Calu3 (cell line): ENCODE results near the gene ACACA. TPM values are rescaled to one million over a fixed set of nuclear protein-coding genes. Genes with fewer than 3 reads are reported as not detected.
A peak's percentile ranks its signal among the peaks of the same experiment; 100 is the strongest.
"Not testable (repeated sequence)": the region's sequence is repeated elsewhere in the genome, so short reads cannot be mapped to it uniquely, and the experiment has no call there.

ENCODE experiments used
- BruUV-seq: library from RNA; stranded (reverse); fragments of 400-500 nt; replicated peaks from 2 replicates; lab custom pipeline; 2021; lab: Mats Ljungman, UMichigan
- CTCF ChIA-PET: fragments of 300-600 bp; sonication (Branson Sonifier 250); formaldehyde crosslinking; loops from one replicate; lab custom pipeline; 2022; ENCODE audit warnings: antibody characterized with exemption; lab: Charles Lee
- DNase-seq: peaks from one replicate; pipeline ENCODE4 v3.0.0; 2022
- H3K27ac Mint-ChIP-seq: one replicate; pipeline ENCODE4 v1.8.0; 2022; ENCODE audit warnings: mixed read lengths; ENCODE audit not compliant: unreplicated experiment
- H3K27me3 Mint-ChIP-seq: one replicate; pipeline ENCODE4 v1.8.0; 2022; ENCODE audit warnings: mixed read lengths; ENCODE audit not compliant: unreplicated experiment
- H3K36me3 Mint-ChIP-seq: one replicate; pipeline ENCODE4 v1.8.0; 2022; ENCODE audit warnings: mild to moderate bottlenecking, moderate library complexity, mixed read lengths; ENCODE audit not compliant: insufficient read depth, unreplicated experiment
- H3K4me1 Mint-ChIP-seq: one replicate; pipeline ENCODE4 v1.8.0; 2022; ENCODE audit warnings: mild to moderate bottlenecking, low read depth, mixed read lengths; ENCODE audit not compliant: unreplicated experiment
- H3K4me3 Mint-ChIP-seq: one replicate; pipeline ENCODE4 v1.8.0; 2022; ENCODE audit warnings: mild to moderate bottlenecking, low read depth, moderate library complexity, mixed read lengths; ENCODE audit not compliant: unreplicated experiment
- H3K9me3 Mint-ChIP-seq: one replicate; pipeline ENCODE4 v1.8.0; 2022; ENCODE audit warnings: low read depth, mixed read lengths; ENCODE audit not compliant: unreplicated experiment
- intact Hi-C: fragments of 100-400 bp; cut with micrococcal nuclease; formaldehyde crosslinking; loops from one replicate; pipeline ENCODE4 v1.10.0; 2022; ENCODE audit not compliant: unreplicated experiment
- total RNA-seq: library from RNA; stranded (reverse); gene quantifications from 2 replicates; pipeline ENCODE4 v1.2.3, GENCODE V29; 2022
- TF ChIP-seq, protein P1 (sequence below): fragments of 200-600 bp; IDR thresholded peaks from one replicate; pipeline ENCODE4 v1.8.0; 2022; ENCODE audit warnings: antibody characterized with exemption; ENCODE audit not compliant: unreplicated experiment

Gene ACACA
- total RNA-seq, 1 experiment from 2014 or later = 392 TPM

DNA sequence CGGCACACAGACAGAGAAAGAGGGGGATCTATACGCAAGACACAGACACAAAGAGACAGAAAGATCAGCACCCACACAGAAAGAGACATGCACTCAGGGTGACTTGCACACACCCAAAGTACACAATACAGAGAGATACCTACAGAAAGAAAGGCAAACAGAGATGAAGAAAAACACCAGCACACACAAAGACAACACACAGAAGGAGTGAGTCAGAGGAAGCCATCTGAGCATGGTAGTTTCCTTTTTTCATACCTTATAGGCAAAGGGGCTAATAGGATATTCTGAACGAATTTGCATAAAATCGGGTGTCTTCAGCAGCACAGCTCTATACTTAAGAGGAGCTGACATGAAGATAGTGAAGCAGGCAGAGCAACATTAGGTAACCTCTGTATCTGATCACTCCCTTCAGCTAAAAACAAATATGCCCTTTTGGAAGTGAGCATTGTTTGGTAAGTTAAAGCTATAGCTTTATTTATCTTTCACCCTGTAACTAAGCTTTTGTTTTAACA, 259.3 kb downstream of the ACACA start:
- peak; percentile 32 for DNase-seq
- no peak overlapping the region for H3K4me3 Mint-ChIP-seq
- intact Hi-C loops = no loop called here
- BruUV-seq = no TSS peak
- H3K27me3 Mint-ChIP-seq = no peaks in the 10 kb centered on the region
- peaks cover 22% of the 10 kb centered on the region for H3K36me3 Mint-ChIP-seq
- H3K27ac Mint-ChIP-seq = no peak overlapping the region
- peaks cover 11% of the 10 kb centered on the region for H3K4me1 Mint-ChIP-seq
- H3K9me3 Mint-ChIP-seq = no peaks in the 10 kb centered on the region
- CTCF ChIA-PET = interaction anchor here (0.5 to 1.4 kb wide), 8 partner anchors 8 to 250 kb away, joined by 3 to 8 read pairs (median 4); no protein-coding TSS in a partner anchor
- TF ChIP-seq, protein P1, sequence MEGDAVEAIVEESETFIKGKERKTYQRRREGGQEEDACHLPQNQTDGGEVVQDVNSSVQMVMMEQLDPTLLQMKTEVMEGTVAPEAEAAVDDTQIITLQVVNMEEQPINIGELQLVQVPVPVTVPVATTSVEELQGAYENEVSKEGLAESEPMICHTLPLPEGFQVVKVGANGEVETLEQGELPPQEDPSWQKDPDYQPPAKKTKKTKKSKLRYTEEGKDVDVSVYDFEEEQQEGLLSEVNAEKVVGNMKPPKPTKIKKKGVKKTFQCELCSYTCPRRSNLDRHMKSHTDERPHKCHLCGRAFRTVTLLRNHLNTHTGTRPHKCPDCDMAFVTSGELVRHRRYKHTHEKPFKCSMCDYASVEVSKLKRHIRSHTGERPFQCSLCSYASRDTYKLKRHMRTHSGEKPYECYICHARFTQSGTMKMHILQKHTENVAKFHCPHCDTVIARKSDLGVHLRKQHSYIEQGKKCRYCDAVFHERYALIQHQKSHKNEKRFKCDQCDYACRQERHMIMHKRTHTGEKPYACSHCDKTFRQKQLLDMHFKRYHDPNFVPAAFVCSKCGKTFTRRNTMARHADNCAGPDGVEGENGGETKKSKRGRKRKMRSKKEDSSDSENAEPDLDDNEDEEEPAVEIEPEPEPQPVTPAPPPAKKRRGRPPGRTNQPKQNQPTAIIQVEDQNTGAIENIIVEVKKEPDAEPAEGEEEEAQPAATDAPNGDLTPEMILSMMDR = no peak

- DNase-seq = no peak
- Mint-ChIP-seq H3K27me3 (no peaks in the 10 kb centered on the region), H3K4me3 (no peak overlapping the region), H3K9me3 (no peaks in the 10 kb centered on the region), H3K4me1 (peaks cover 11% of the 10 kb centered on the region), H3K36me3 (peaks cover 27% of the 10 kb centered on the region), H3K27ac (no peak overlapping the region)
- BruUV-seq = no TSS peak
- intact Hi-C loops = no loop called here
- TF ChIP-seq, protein P1 = no peak
- CTCF ChIA-PET = interaction anchor here (1.3 kb wide), 1 partner anchor 8 kb away, joined by 7 read pairs; no protein-coding TSS in a partner anchor
Measured at GRCh38 chr17:37146086-37147064, 260.3 kb downstream of the ACACA start.

DNA sequence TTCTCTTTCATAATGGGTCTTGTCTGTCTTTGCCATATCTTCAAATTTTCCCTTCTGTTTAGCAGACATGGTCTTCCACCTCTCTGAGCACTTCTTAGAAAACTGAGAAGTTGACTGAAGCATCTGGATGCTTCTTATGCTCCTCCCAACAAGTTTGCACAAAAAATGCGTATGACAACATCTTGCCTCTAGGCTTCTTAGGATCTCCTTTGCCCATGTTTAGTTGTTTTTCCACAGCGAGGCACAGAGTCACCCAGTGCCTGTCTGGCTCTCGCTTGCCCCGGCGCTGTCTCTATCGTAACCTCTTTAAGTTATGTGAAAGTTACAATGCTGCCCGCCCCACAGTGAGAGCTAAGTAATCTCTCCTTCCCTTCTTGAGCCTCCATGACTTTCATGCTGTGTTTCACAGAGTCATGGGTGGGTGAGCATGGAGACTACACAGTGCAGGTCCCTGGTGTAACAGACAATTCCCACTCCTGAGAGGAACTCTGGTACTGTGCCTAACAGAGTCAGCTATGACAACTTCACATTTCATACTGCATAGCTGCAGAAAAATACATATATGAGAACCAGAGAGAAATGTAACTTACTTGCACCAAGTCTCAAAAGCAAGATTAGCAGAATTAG, 262.4 kb downstream of the ACACA start:
- CTCF ChIA-PET = interaction anchor here (0.6 to 1.0 kb wide), 3 partner anchors 13 to 542 kb away, joined by 3 to 4 read pairs (median 4); no protein-coding TSS in a partner anchor
- H3K9me3 Mint-ChIP-seq = no peaks in the 10 kb centered on the region
- intact Hi-C loops = no loop called here
- BruUV-seq = no TSS peak
- H3K4me3 Mint-ChIP-seq = no peak overlapping the region
- peaks cover 11% of the 10 kb centered on the region for H3K4me1 Mint-ChIP-seq
- peaks cover 13% of the 10 kb centered on the region for H3K36me3 Mint-ChIP-seq
- no peak overlapping the region for H3K27ac Mint-ChIP-seq
- H3K27me3 Mint-ChIP-seq = no peaks in the 10 kb centered on the region
- no peak for DNase-seq
- TF ChIP-seq, protein P1 = no peak

DNA sequence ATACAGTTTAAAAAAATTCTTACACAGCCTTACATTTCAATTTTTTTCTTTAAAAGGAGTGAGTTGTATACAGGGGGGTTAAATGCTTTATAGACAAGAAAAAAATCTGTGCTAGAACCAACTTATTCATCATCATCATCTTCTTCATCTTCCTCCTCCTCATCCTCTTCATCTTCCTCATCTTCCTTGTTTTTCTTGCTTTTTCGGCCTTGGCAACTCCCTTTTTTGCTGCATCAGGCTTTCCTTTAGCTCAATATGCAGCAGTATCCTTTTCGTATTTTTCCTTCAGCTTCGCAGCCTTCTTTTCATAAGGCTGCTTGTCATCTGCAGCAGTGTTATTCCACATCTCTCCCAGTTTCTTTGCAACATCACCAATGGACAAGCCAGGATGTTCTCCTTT, 263.1 kb downstream of the ACACA start:
- H3K27ac Mint-ChIP-seq, H3K27me3 Mint-ChIP-seq, intact Hi-C loops, H3K9me3 Mint-ChIP-seq, DNase-seq, BruUV-seq, H3K4me3 Mint-ChIP-seq: not testable (repeated sequence)
- CTCF ChIA-PET = interaction anchor here (0.7 kb wide), 1 partner anchor 542 kb away, joined by 4 read pairs; no protein-coding TSS in a partner anchor
- H3K36me3 Mint-ChIP-seq = peaks cover 10% of the 10 kb centered on the region
- H3K4me1 Mint-ChIP-seq = peaks cover 11% of the 10 kb centered on the region
